Left kidney (tissue), 8 donors: ENCODE results near the gene NOL6. TPM values are rescaled to one million over a fixed set of nuclear protein-coding genes. Genes with fewer than 3 reads are reported as not detected.
A peak's percentile ranks its signal among the peaks of the same experiment; 100 is the strongest.
"Not testable (repeated sequence)": the region's sequence is repeated elsewhere in the genome, so short reads cannot be mapped to it uniquely, and the experiment has no call there.

Source experiments
- DNase-seq: peaks from one replicate; pipeline ENCODE4 v3.0.0-alpha.2; 2013
- long read RNA-seq, 8 donors: transcript quantifications; one replicate each; lab custom pipeline, GENCODE V29; 2026
- polyA plus RNA-seq: library from polyadenylated mRNA; unstranded; fragments of 120-200 nt; gene quantifications from one replicate; pipeline ENCODE4 v1.2.1, GENCODE V29; 2013; ENCODE audit not compliant: insufficient read length

Gene NOL6
- 26.0 TPM for polyA plus RNA-seq
- long read RNA-seq, donor 1, full-length matches to known transcripts, result 2 of 2 reads
- long read RNA-seq, donor 1, partial matches to known transcripts, result 0 of 2 reads
- long read RNA-seq, donor 1, other reads (novel, unspliced or antisense), result 0 of 2 reads
- long read RNA-seq, donor 2, result 0 reads
- long read RNA-seq, donor 3, result 0 reads
- long read RNA-seq, donor 4, result 0 reads
- long read RNA-seq, donor 5, full-length matches to known transcripts, result 2 of 2 reads
- long read RNA-seq, donor 5, partial matches to known transcripts, result 0 of 2 reads
- long read RNA-seq, donor 5, other reads (novel, unspliced or antisense), result 0 of 2 reads
- long read RNA-seq, donor 6, full-length matches to known transcripts, result 2 of 2 reads
- long read RNA-seq, donor 6, partial matches to known transcripts, result 0 of 2 reads
- long read RNA-seq, donor 6, other reads (novel, unspliced or antisense), result 0 of 2 reads
- long read RNA-seq, donor 7, full-length matches to known transcripts, result 3 of 8 reads
- long read RNA-seq, donor 7, partial matches to known transcripts, result 5 of 8 reads
- long read RNA-seq, donor 7, other reads (novel, unspliced or antisense), result 0 of 8 reads
- long read RNA-seq, donor 8, result 0 reads

GRCh38 chr9:33473643-33474352, at the start of gene NOL6:
TSS of gene NOL6 (minus strand) at chr9:33473924. CDS start at chr9:33473842, 82 bp downstream.
- peak; percentile 100 for DNase-seq

- DNase-seq, result not testable (repeated sequence)
Observed at GRCh38 chr9:33521861-33522260, 48.1 kb upstream of the NOL6 start.

- not testable (repeated sequence) for DNase-seq
Observed at GRCh38 chr9:33517934-33518577, 44.3 kb upstream of the NOL6 start.

- no peak for DNase-seq
Observed at GRCh38 chr9:33517373-33517772, 43.6 kb upstream of the NOL6 start.

GRCh38 chr9:33516397-33516796, 42.7 kb upstream of the NOL6 start:
- DNase-seq, result not testable (repeated sequence)

- DNase-seq, result not testable (repeated sequence)
Observed at GRCh38 chr9:33515342-33515995, 41.7 kb upstream of the NOL6 start.

GRCh38 chr9:33512535-33512934, 38.8 kb upstream of the NOL6 start:
- not testable (repeated sequence) for DNase-seq

GRCh38 chr9:33511184-33511517, 37.4 kb upstream of the NOL6 start:
- DNase-seq, result not testable (repeated sequence)

GRCh38 chr9:33510262-33511183, 36.8 kb upstream of the NOL6 start:
- peak; percentile 68 for DNase-seq

- no peak for DNase-seq
Observed at GRCh38 chr9:33506626-33507370, 33.1 kb upstream of the NOL6 start.

GRCh38 chr9:33498387-33498786, 24.7 kb upstream of the NOL6 start:
- no peak for DNase-seq

- not testable (repeated sequence) for DNase-seq
Observed at GRCh38 chr9:33493819-33494218, 20.1 kb upstream of the NOL6 start.

GRCh38 chr9:33489066-33489465, 15.3 kb upstream of the NOL6 start:
- DNase-seq, result no peak

GRCh38 chr9:33485312-33485711, 11.6 kb upstream of the NOL6 start:
- not testable (repeated sequence) for DNase-seq

- DNase-seq, result no peak
Observed at GRCh38 chr9:33480976-33481375, 7.3 kb upstream of the NOL6 start.

GRCh38 chr9:33480106-33480505, 6.4 kb upstream of the NOL6 start:
- DNase-seq, result no peak

GRCh38 chr9:33476503-33476902, 2.8 kb upstream of the NOL6 start:
- DNase-seq, result no peak

- no peak for DNase-seq
Observed at GRCh38 chr9:33475357-33475756, 1.6 kb upstream of the NOL6 start.

GRCh38 chr9:33472881-33473615, 676 bp downstream of the NOL6 start:
- DNase-seq, result no peak
